Measurements from ENCODE around the gene SRRT. TPM values are rescaled to one million over a fixed set of nuclear protein-coding genes. Genes with fewer than 3 reads are reported as not detected.
"Not testable (repeated sequence)": the region's sequence is repeated elsewhere in the genome, so short reads cannot be mapped to it uniquely, and the experiment has no call there.

The SRRT gene
- total and polyA plus RNA-seq, 4 experiments from 2014 or later: 37.8 to 272 (median 175) TPM

DNA sequence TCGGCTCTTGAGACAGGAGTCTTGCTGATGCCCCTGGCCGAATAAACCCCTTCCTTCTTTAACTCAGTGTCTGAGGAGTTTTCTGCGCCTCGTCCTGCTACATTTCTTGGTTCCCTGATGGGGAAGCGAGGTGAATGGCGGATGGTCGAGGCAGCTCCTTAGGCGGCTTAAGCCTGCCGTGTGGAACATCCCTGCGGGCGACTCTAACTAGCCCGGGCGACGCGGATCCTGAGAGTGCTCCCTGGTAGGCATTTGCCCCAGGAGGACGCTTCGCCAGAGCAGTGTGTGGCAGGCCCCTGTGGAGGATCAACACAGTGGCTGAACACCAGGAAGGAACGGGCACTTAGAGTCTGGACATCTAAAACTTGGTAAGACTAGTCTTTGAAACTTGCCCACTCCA lies 35.5 kb upstream of the SRRT start:
- no peaks in the 10 kb centered on the region for H3K9me3 ChIP-seq (ENCODE audit: control insufficient read depth in 1 of 2, low read length in 2 of 2)
- DNase-seq: no peak
- intact Hi-C loops (cut with micrococcal nuclease): loop anchor here (5.0 kb wide), 1 partner anchor 48 kb away; the partner anchor contains the start of gene UFSP1
- H3K36me3 ChIP-seq (ENCODE audit: insufficient read depth, low read length): no peaks in the 10 kb centered on the region
- Mint-ChIP-seq H3K4me3 (no peak overlapping the region), H3K27me3 (no peaks in the 10 kb centered on the region), H3K27ac (no peak overlapping the region), H3K36me3 (no peaks in the 10 kb centered on the region), H3K4me1 (peaks cover 2 to 15% (median 7%) of the 10 kb centered on the region in 4 donors), H3K9me3 (no peaks in the 10 kb centered on the region)
- H3K4me3 ChIP-seq (ENCODE audit: low read length in 2 of 2): no peak overlapping the region
- no peaks in the 10 kb centered on the region for H3K27me3 ChIP-seq (ENCODE audit: insufficient read depth, low read length)
- ChIA-PET CTCF (ENCODE audit: partially characterized antibody) (interaction anchor here (0.7 kb wide), 1 partner anchor 13 kb away, joined by 3 read pairs; the partner anchor contains the start of gene SLC12A9), POLR2A (ENCODE audit: partially characterized antibody) (no interaction called here)
- H3K4me1 ChIP-seq (ENCODE audit: insufficient read depth, low read length): peaks cover 9% of the 10 kb centered on the region
- H3K27ac ChIP-seq (ENCODE audit: low read depth, low read length): no peak overlapping the region

DNA sequence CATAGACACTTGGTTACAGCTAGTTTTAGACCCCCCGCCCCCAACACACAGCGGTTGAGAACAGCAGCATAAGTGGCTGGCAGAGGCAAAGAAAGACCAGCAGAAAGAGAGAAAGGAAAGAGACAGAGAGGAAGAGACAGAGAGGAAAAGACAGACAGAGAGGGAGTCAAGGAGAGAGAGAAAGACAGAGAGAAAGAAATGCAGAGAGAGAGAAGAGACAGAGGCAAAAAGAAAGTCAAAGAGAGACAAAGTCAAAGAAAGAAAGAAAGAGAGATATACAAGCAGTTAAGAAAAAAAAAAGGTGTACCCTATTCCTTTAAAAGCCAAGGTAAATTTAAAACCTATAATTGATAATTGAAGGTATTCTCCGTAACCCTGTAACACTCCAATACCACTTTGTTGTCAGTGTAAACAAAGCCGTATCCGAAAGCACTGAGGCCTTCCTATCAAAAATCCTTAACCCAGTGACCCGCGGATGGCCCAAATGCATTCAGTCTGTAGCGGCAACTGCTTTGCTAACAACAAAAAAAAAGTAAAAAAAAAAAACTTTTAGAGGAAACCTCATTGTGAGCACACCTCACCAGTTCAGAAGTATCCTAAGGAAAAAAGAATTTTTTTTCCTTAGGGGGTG lies 34.3 kb upstream of the SRRT start:
- intact Hi-C loops (cut with micrococcal nuclease): no loop called here
- no peaks in the 10 kb centered on the region for H3K36me3 ChIP-seq (ENCODE audit: insufficient read depth, low read length)
- peaks cover 9% of the 10 kb centered on the region for H3K4me1 ChIP-seq (ENCODE audit: insufficient read depth, low read length)
- H3K9me3 Mint-ChIP-seq: no peaks in the 10 kb centered on the region
- no peaks in the 10 kb centered on the region for H3K27me3 ChIP-seq (ENCODE audit: insufficient read depth, low read length)
- no peaks in the 10 kb centered on the region for H3K9me3 ChIP-seq (ENCODE audit: control insufficient read depth in 1 of 2, low read length in 2 of 2)
- no peak overlapping the region for H3K4me3 ChIP-seq (ENCODE audit: low read length in 2 of 2)
- no peaks in the 10 kb centered on the region for H3K27me3 Mint-ChIP-seq
- no peak for DNase-seq
- peaks cover 1 to 14% (median 7%) of the 10 kb centered on the region in 4 donors for H3K4me1 Mint-ChIP-seq
- H3K36me3 Mint-ChIP-seq: no peaks in the 10 kb centered on the region
- no peak overlapping the region for H3K27ac Mint-ChIP-seq
- H3K4me3 Mint-ChIP-seq: no peak overlapping the region
- POLR2A ChIA-PET (ENCODE audit: partially characterized antibody): no interaction called here
- H3K27ac ChIP-seq (ENCODE audit: low read depth, low read length): no peak overlapping the region
- CTCF ChIA-PET (ENCODE audit: partially characterized antibody): interaction anchor here (3.5 kb wide), 1 partner anchor 11 kb away, joined by 17 read pairs; the partner anchor contains the start of gene SLC12A9

DNA sequence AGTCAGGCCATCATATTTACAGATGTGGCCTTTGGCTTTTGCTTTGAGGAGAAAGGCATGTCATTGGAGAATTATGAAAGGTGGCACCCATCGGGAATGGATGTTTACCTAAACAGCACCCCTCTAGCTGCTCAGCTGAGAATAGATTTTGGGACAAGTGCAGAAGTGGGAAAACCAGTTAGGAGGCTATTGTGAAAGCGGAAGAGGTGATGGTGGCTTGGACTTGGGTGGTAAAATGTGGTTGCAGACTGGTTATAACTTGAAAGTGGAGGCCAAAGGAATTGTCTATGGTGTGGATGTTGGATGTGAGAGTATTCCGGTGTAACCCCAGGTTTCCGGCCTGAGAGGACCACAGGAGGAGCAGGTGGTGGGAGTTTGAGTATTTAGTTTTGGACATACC lies 27.5 kb upstream of the SRRT start:
- peaks cover 9% of the 10 kb centered on the region for H3K4me1 ChIP-seq (ENCODE audit: insufficient read depth, low read length)
- no peaks in the 10 kb centered on the region for H3K27me3 Mint-ChIP-seq
- H3K36me3 ChIP-seq (ENCODE audit: insufficient read depth, low read length): no peaks in the 10 kb centered on the region
- peak overlapping the region in 1 of 7 donors; percentile 46 for H3K27ac Mint-ChIP-seq
- no peak overlapping the region for H3K4me3 ChIP-seq (ENCODE audit: low read length in 2 of 2)
- H3K4me1 Mint-ChIP-seq: peaks cover 3 to 7% (median 4%) of the 10 kb centered on the region in 4 donors
- ChIA-PET POLR2A (ENCODE audit: partially characterized antibody) (no interaction called here), CTCF (ENCODE audit: partially characterized antibody) (interaction anchor here (1.5 kb wide), 1 partner anchor 10 kb away, joined by 4 read pairs; no protein-coding TSS in a partner anchor)
- no peaks in the 10 kb centered on the region for H3K9me3 ChIP-seq (ENCODE audit: control insufficient read depth in 1 of 2, low read length in 2 of 2)
- H3K27me3 ChIP-seq (ENCODE audit: insufficient read depth, low read length): no peaks in the 10 kb centered on the region
- H3K4me3 Mint-ChIP-seq: no peak overlapping the region
- no peak for DNase-seq
- no peaks in the 10 kb centered on the region for H3K36me3 Mint-ChIP-seq
- H3K27ac ChIP-seq (ENCODE audit: low read depth, low read length): no peak overlapping the region
- H3K9me3 Mint-ChIP-seq: peaks cover 0 to 4% (median 0%) of the 10 kb centered on the region in 8 donors
- intact Hi-C loops (cut with micrococcal nuclease): no loop called here

DNA sequence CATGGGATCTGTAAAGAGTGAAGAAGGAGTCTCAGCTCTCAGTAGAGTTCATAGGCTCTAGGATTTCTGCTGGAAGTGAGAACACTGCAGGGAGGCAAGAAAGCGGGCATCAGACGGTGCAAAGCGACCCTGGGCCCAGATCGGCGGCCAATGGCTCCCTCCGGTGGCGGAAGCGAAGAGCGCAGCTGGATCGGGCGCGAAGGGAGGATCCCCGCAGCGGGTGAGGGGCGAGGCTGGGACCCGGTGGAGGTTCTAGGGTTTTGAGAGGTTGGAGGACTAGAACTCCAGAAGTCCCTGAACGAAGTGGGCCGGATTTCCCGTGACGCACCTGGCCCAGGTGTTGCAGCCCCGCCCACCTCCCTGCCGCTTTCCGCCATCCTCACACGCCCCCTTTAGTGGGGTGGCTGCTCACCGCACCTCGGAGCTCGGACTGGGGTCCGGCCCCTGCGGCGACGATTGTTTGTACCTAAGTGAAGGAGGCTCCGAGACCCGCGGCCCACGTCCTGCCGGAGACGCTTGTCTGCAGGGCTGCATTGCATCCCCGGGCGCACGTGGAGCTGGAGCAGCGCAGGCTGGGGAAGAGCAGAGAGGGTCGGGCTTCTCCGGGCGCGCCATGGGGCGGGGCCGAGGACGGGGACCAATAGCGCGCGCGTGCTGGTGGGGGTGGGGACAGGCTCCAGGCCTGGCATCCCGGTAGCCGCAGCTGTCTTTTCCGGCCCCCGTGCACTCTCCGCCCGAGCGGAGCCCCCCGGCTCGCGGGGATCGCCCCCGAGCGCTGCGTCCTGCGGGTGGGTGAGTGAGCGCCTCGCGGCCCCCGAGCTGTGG lies 22.6 kb upstream of the SRRT start, which contains the start of gene SLC12A9:
Gene SLC12A9 (plus strand): TSS at position 666 of the 825 bp plus-strand sequence. CDS start 1,485 bp downstream, outside the sequence.
- peak within 1 kb of the TSS; percentile 88 to 95 (median 93) for H3K27ac Mint-ChIP-seq
- ChIA-PET CTCF (ENCODE audit: partially characterized antibody) (interaction anchor here (0.6 to 4.4 kb wide), 26 partner anchors 10 to 424 kb away, joined by 3 to 62 read pairs (median 5); partner anchors contain the start of genes POP7, SRRT, TRIP6 and UFSP1), POLR2A (ENCODE audit: partially characterized antibody) (interaction anchor here (0.6 to 2.9 kb wide), 20 partner anchors 12 to 662 kb away, joined by 3 to 35 read pairs (median 4); partner anchors contain the start of genes FBXO24, LRCH4, POP7 and SRRT)
- no peaks in the 10 kb centered on the region for H3K27me3 ChIP-seq (ENCODE audit: insufficient read depth, low read length)
- no peaks in the 10 kb centered on the region for H3K36me3 ChIP-seq (ENCODE audit: insufficient read depth, low read length)
- intact Hi-C loops (cut with micrococcal nuclease): loop anchor here (1.0 to 5.0 kb wide), 7 partner anchors 15 to 240 kb away; partner anchors contain the start of genes GIGYF1, MOSPD3 and UFSP1
- DNase-seq: peak; percentile 83 to 91 (median 88)
- H3K4me1 Mint-ChIP-seq: peaks cover 11 to 36% (median 20%) of the 10 kb centered on the region in 4 donors
- H3K9me3 Mint-ChIP-seq: peaks cover 0 to 4% (median 0%) of the 10 kb centered on the region in 8 donors
- H3K27ac ChIP-seq (ENCODE audit: low read depth, low read length): peak within 1 kb of the TSS; percentile 51
- H3K36me3 Mint-ChIP-seq: peaks cover 7 to 12% of the 10 kb centered on the region in 2 donors
- peak within 1 kb of the TSS; percentile 88 to 96 (median 92) for H3K4me3 Mint-ChIP-seq
- H3K27me3 Mint-ChIP-seq: no peaks in the 10 kb centered on the region
- peak within 1 kb of the TSS; percentile 84 to 86 for H3K4me3 ChIP-seq (ENCODE audit: low read length in 2 of 2)
- no peaks in the 10 kb centered on the region for H3K9me3 ChIP-seq (ENCODE audit: control insufficient read depth in 1 of 2, low read length in 2 of 2)
- H3K4me1 ChIP-seq (ENCODE audit: insufficient read depth, low read length): peaks cover 25% of the 10 kb centered on the region

DNA sequence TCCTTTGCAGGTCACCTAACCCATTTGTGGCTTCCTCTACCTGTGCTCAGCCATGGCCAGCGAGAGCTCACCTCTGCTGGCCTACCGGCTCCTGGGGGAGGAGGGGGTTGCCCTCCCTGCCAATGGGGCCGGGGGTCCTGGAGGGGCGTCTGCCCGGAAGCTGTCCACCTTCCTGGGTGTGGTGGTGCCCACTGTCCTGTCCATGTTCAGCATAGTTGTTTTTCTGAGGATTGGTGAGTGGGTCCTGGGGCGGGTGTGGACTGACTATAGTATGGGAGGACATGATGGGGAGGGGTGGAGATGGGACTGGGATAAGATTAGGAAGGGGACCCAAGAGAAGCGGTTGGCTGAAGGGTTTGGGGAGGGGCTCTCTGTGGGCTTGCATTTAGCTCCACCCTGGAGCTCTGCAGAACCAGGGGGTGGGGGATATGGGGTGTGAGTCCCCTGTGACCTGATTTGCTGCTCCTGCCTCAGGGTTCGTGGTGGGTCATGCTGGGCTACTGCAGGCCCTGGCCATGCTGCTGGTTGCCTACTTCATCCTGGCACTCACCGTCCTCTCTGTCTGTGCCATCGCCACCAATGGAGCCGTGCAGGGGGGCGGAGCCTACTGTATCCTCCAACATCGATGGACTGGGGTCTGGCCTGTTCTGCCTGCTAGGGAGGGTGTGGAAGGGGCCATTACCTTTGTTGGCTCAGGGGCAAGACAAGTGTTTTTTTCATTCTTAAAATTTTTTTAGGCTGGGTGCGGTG lies 20.6 kb upstream of the SRRT start:
- Histone ChIP-seq H3K9me3 (ENCODE audit: control insufficient read depth in 1 of 2, low read length in 2 of 2) (no peaks in the 10 kb centered on the region), H3K36me3 (ENCODE audit: insufficient read depth, low read length) (peaks cover 7% of the 10 kb centered on the region), H3K4me1 (ENCODE audit: insufficient read depth, low read length) (peaks cover 25% of the 10 kb centered on the region), H3K27me3 (ENCODE audit: insufficient read depth, low read length) (no peaks in the 10 kb centered on the region), H3K4me3 (ENCODE audit: low read length in 2 of 2) (no peak overlapping the region), H3K27ac (ENCODE audit: low read depth, low read length) (no peak overlapping the region)
- Mint-ChIP-seq H3K27me3 (no peaks in the 10 kb centered on the region), H3K36me3 (peaks cover 12 to 23% of the 10 kb centered on the region in 2 donors), H3K27ac (peak overlapping the region in 6 of 7 donors; percentile 5 to 91 (median 39)), H3K4me1 (peaks cover 11 to 36% (median 20%) of the 10 kb centered on the region in 4 donors), H3K9me3 (no peaks in the 10 kb centered on the region), H3K4me3 (peak overlapping the region in 7 of 8 donors; percentile 39 to 96 (median 92))
- CTCF ChIA-PET (ENCODE audit: partially characterized antibody): interaction anchor here (0.6 to 4.4 kb wide), 5 partner anchors 10 to 289 kb away, joined by 3 to 30 read pairs (median 3); partner anchors contain the start of genes SRRT and UFSP1
- DNase-seq: no peak
- intact Hi-C loops (cut with micrococcal nuclease): loop anchor here (5.0 kb wide), 1 partner anchor 162 kb away; the partner anchor contains the start of gene GIGYF1
- POLR2A ChIA-PET (ENCODE audit: partially characterized antibody): interaction anchor here (1.5 to 2.9 kb wide), 2 partner anchors 21 to 149 kb away, joined by 6 to 33 read pairs; partner anchors contain the start of genes POP7 and SRRT

DNA sequence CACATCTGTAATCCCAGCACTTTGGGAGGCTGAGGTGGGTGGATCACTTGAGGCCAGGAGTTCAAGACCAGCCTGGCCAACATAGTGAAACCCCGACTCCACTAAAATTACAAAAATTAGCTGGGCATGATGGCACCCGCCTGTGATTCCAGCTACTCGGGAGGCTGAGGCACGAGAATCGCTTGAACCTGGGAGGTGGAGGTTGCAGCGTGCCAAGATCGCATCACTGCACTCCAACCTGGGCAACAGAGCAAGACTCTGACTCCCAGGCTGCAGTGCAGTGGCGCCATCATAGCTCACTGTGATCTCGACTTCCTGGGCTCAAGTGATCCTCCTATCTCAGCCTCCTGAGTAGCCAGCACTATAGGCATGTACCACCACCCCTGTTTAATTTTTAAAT lies 20.0 kb upstream of the SRRT start:
- ChIA-PET CTCF (ENCODE audit: partially characterized antibody) (interaction anchor here (0.6 kb wide), 1 partner anchor 37 kb away, joined by 3 read pairs; no protein-coding TSS in a partner anchor), POLR2A (ENCODE audit: partially characterized antibody) (interaction anchor here (1.5 to 2.0 kb wide), 2 partner anchors 12 to 20 kb away, joined by 5 to 6 read pairs; partner anchors contain the start of genes SRRT and TRIP6)
- not testable (repeated sequence) for H3K9me3 Mint-ChIP-seq; H3K27ac ChIP-seq (ENCODE audit: low read depth, low read length); DNase-seq; H3K27me3 Mint-ChIP-seq; H3K4me3 ChIP-seq (ENCODE audit: low read length in 2 of 2); H3K27me3 ChIP-seq (ENCODE audit: insufficient read depth, low read length); H3K9me3 ChIP-seq (ENCODE audit: control insufficient read depth in 1 of 2, low read length in 2 of 2); H3K4me3 Mint-ChIP-seq; H3K36me3 ChIP-seq (ENCODE audit: insufficient read depth, low read length)
- H3K36me3 Mint-ChIP-seq: peaks cover 18 to 29% of the 10 kb centered on the region in 2 donors
- intact Hi-C loops (cut with micrococcal nuclease): loop anchor here (5.0 kb wide), 1 partner anchor 163 kb away; the partner anchor contains the start of gene GIGYF1
- peak overlapping the region in 2 of 7 donors; percentile 84 to 91 for H3K27ac Mint-ChIP-seq
- H3K4me1 Mint-ChIP-seq: peaks cover 11 to 36% (median 20%) of the 10 kb centered on the region in 4 donors
- peaks cover 25% of the 10 kb centered on the region for H3K4me1 ChIP-seq (ENCODE audit: insufficient read depth, low read length)
